Panc1 (cell line): ENCODE measurements around the gene YIF1A. TPM values are rescaled to one million over a fixed set of nuclear protein-coding genes. Genes with fewer than 3 reads are reported as not detected.

Experiments used
- ATAC-seq: fragments of 200-7000 bp; cut with Tn5 transposase; 2 replicates; pipeline ENCODE4 v1.9.1; 2020; ENCODE audit warnings: mild to moderate bottlenecking, moderate library complexity
- BruUV-seq: library from RNA; stranded (reverse); fragments of 400-500 nt; replicated peaks from 2 replicates; lab custom pipeline; 2021; lab: Mats Ljungman, UMichigan
- CTCF ChIA-PET: fragments of 300-600 bp; sonication (Branson Sonifier 250); formaldehyde crosslinking; loops from one replicate; lab custom pipeline; 2022; ENCODE audit warnings: antibody characterized with exemption; lab: Charles Lee
- POLR2A ChIA-PET: fragments of 300-600 bp; sonication (Branson Sonifier 250); formaldehyde crosslinking; loops from one replicate; lab custom pipeline; 2022; ENCODE audit warnings: antibody characterized with exemption; lab: Charles Lee
- DNase-seq: peaks from one replicate; pipeline ENCODE4 v3.0.0-alpha.2; 2010; ENCODE audit warnings: low read depth, low spot score
- H3K27ac ChIP-seq: 2 replicates; pipeline ENCODE4 v1.5.1; 2011; ENCODE audit warnings: mild to moderate bottlenecking, low read length, inconsistent platforms
- H3K27me3 ChIP-seq: fragments of 200-500 bp; sonication (Bioruptor generic); 2 replicates; pipeline ENCODE4 v1.6.0; 2014; ENCODE audit warnings: low read length, inconsistent platforms; ENCODE audit not compliant: control insufficient read depth, insufficient read depth
- H3K36me3 ChIP-seq: fragments of 200-500 bp; sonication (Bioruptor generic); 2 replicates; pipeline ENCODE4 v1.5.1; 2014; ENCODE audit warnings: inconsistent platforms, mild to moderate bottlenecking, low read length, moderate library complexity; ENCODE audit not compliant: control insufficient read depth, insufficient read depth
- H3K4me1 ChIP-seq: 2 replicates; pipeline ENCODE4 v1.5.1; 2011; ENCODE audit warnings: inconsistent platforms, mild to moderate bottlenecking, low read length, moderate library complexity; ENCODE audit not compliant: control insufficient read depth, insufficient read depth
- H3K4me3 ChIP-seq, 2 experiments: 2 replicates each; pipeline ENCODE4 v1.5.1; 2011 to 2012; ENCODE audit warnings: low read depth in 2 of 2, low read length in 2 of 2, mild to moderate bottlenecking in 2 of 2, inconsistent platforms in 1 of 2, moderate library complexity in 1 of 2
- H3K9me3 ChIP-seq: fragments of 200-500 bp; sonication (Bioruptor generic); 2 replicates; pipeline ENCODE4 v1.5.1; 2014; ENCODE audit warnings: low read depth, mild to moderate bottlenecking, inconsistent platforms, low read length, moderate library complexity; ENCODE audit not compliant: control insufficient read depth, insufficient read depth
- CTCF ChIP-seq: fragments of 450-650 bp; IDR thresholded peaks from 2 replicates; pipeline ENCODE4 v1.5.1; 2017; ENCODE audit warnings: mild to moderate bottlenecking
- POLR2AphosphoS5 ChIP-seq: IDR thresholded peaks from 2 replicates; pipeline ENCODE4 v1.6.1; 2012; ENCODE audit warnings: mild to moderate bottlenecking, low read depth, low read length, moderate library complexity
- SIN3A ChIP-seq: IDR thresholded peaks from 2 replicates; pipeline ENCODE4 v1.6.1; 2012; ENCODE audit warnings: low read depth, mild to moderate bottlenecking, low read length, moderate library complexity, borderline replicate concordance; ENCODE audit not compliant: insufficient read depth
- TCF7L2 ChIP-seq: IDR thresholded peaks from 2 replicates; pipeline ENCODE4 v1.6.1; 2011; ENCODE audit warnings: mild to moderate bottlenecking, low read depth, low read length, inconsistent platforms
- in situ Hi-C: cut with HindIII; loops from 2 replicates; pipeline ENCODE4 v1.10.0; 2016; ENCODE audit warnings: low sequenced_read_pairs, low pct_unique_long_range_greater_than_20kb
- intact Hi-C: fragments of 100-400 bp; cut with micrococcal nuclease; formaldehyde crosslinking; loops from one replicate; pipeline ENCODE4 v1.10.0; 2022; ENCODE audit not compliant: unreplicated experiment
- total RNA-seq: library from RNA; stranded (reverse); gene quantifications from one replicate; pipeline ENCODE4 v1.2.1, GENCODE V29; 2021; ENCODE audit not compliant: unreplicated experiment
- TF ChIP-seq, protein P1 (sequence below), 2 experiments: IDR thresholded peaks; 2 replicates each; pipeline ENCODE4 v1.6.1; 2011 to 2012; ENCODE audit warnings: low read depth in 2 of 2, control low read depth in 1 of 2, low read length in 1 of 2, mild to moderate bottlenecking in 1 of 2, moderate library complexity in 1 of 2; ENCODE audit not compliant: insufficient read depth in 1 of 2

The YIF1A gene
- total RNA-seq, 1 experiment from 2014 or later, result 196 TPM

DNA sequence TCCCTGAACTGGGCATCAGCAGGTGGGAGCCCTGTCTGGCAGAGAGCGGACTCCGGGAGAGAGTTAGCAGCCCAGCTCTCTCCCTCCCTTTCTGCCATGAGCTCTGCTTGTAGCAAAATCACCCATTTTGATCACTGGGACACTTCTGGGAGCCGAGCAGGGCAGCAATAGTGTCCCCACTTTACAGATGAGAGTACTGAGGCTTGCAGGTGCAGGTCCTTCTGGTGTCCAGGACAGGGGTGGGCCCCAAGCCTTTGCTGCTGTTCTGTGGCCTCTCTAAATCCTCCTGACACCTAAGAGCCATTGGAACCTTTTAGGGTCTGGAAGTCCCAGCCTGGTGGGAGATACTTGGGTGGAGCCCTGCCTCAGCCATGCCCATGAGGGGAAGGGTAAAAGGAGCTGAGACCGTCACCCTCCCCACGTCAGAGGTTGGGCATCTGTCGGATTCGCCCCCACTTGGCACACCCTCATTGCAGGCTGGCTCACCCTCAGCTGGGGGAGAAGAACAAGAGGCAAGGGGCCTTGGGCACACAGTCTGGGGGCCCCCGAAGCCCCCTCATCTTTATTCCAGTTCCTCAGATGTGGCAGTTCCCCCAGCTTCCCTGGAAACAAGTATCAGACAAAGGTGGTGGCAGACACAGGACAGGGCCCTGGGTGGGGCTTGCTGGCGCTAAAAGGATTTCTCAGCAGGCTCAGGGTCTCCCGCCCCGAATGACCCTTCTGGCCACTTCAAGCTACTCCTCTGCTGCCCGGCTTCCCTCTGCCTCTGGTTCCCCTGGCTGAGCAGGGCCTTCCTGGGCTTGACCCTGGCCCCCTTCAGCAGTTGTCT is 42.8 kb upstream of the YIF1A start:
- Histone ChIP-seq H3K4me1 (peaks cover 27% of the 10 kb centered on the region), H3K27ac (no peak overlapping the region), H3K4me3 (no peak overlapping the region), H3K9me3 (no peaks in the 10 kb centered on the region), H3K27me3 (no peaks in the 10 kb centered on the region), H3K36me3 (no peaks in the 10 kb centered on the region)
- DNase-seq, result no peak
- ChIA-PET POLR2A (no interaction called here), CTCF (interaction anchor here (1.6 kb wide), 1 partner anchor 20 kb away, joined by 6 read pairs; no protein-coding TSS in a partner anchor)
- TF ChIP-seq POLR2AphosphoS5, result no peak
- no peak for TF ChIP-seq SIN3A
- no peak for TF ChIP-seq TCF7L2
- no peak for TF ChIP-seq CTCF
- TF ChIP-seq, protein P1, sequence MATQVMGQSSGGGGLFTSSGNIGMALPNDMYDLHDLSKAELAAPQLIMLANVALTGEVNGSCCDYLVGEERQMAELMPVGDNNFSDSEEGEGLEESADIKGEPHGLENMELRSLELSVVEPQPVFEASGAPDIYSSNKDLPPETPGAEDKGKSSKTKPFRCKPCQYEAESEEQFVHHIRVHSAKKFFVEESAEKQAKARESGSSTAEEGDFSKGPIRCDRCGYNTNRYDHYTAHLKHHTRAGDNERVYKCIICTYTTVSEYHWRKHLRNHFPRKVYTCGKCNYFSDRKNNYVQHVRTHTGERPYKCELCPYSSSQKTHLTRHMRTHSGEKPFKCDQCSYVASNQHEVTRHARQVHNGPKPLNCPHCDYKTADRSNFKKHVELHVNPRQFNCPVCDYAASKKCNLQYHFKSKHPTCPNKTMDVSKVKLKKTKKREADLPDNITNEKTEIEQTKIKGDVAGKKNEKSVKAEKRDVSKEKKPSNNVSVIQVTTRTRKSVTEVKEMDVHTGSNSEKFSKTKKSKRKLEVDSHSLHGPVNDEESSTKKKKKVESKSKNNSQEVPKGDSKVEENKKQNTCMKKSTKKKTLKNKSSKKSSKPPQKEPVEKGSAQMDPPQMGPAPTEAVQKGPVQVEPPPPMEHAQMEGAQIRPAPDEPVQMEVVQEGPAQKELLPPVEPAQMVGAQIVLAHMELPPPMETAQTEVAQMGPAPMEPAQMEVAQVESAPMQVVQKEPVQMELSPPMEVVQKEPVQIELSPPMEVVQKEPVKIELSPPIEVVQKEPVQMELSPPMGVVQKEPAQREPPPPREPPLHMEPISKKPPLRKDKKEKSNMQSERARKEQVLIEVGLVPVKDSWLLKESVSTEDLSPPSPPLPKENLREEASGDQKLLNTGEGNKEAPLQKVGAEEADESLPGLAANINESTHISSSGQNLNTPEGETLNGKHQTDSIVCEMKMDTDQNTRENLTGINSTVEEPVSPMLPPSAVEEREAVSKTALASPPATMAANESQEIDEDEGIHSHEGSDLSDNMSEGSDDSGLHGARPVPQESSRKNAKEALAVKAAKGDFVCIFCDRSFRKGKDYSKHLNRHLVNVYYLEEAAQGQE (IDR thresholded peaks at IDR 0.05; ENCODE audit: insufficient read depth in 1 of 2, low read depth in 2 of 2, low read length in 1 of 2), result no peak
- BruUV-seq, result no TSS peak
- no peak for ATAC-seq
- intact Hi-C loops (no loop called here), in situ Hi-C loops (no loop called here)

DNA sequence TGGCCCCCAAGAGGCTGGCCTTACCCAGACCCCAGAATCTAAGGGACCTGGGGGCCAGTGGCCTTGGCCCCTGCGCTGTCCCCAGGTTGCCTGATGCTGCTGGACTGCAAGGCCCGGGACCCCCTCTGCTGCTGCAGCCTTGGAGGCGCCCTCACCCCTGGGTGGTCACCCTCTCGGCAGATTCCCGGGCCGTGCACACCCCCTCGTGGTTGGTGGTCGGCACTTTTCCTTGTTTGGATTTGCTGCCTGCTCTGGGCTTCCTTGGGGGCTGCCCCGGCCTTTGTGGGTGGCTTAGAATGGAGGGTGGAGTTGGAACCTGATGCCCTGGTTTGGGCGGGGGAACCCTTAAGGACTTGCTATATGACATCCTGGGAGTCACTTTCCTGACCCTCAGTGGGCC is 42.0 kb upstream of the YIF1A start:
- no peak overlapping the region for H3K4me3 ChIP-seq
- intact Hi-C loops (no loop called here), in situ Hi-C loops (no loop called here)
- no peaks in the 10 kb centered on the region for H3K36me3 ChIP-seq
- TF ChIP-seq POLR2AphosphoS5, result no peak
- no peak for TF ChIP-seq CTCF
- TF ChIP-seq, protein P1 (IDR thresholded peaks at IDR 0.05; ENCODE audit: insufficient read depth in 1 of 2, low read depth in 2 of 2, low read length in 1 of 2), result no peak
- TF ChIP-seq SIN3A, result no peak
- no peak for TF ChIP-seq TCF7L2
- ChIA-PET CTCF (interaction anchor here (1.6 kb wide), 1 partner anchor 19 kb away, joined by 6 read pairs; no protein-coding TSS in a partner anchor), POLR2A (no interaction called here)
- no peak overlapping the region for H3K27ac ChIP-seq
- no peaks in the 10 kb centered on the region for H3K27me3 ChIP-seq
- DNase-seq (no peak), ATAC-seq (no peak)
- no peaks in the 10 kb centered on the region for H3K9me3 ChIP-seq
- no TSS peak for BruUV-seq
- H3K4me1 ChIP-seq, result peaks cover 28% of the 10 kb centered on the region
